Activated T-helper 1 cell treated with anti-CD3 and anti-CD28 coated beads, Interleukin-2, amount 50 U/mL, for 16 hours (primary cell): ENCODE measurements around the gene ACER3.
"Not testable (repeated sequence)": the region's sequence is repeated elsewhere in the genome, so short reads cannot be mapped to it uniquely, and the experiment has no call there.

Experiments
- DNase-seq, 2 donors: peaks; one replicate each; pipeline ENCODE4 v3.0.0-alpha.2; 2020; ENCODE audit warnings: low read depth in 1 of 2, low spot score in 1 of 2

The ACER3 gene

DNA sequence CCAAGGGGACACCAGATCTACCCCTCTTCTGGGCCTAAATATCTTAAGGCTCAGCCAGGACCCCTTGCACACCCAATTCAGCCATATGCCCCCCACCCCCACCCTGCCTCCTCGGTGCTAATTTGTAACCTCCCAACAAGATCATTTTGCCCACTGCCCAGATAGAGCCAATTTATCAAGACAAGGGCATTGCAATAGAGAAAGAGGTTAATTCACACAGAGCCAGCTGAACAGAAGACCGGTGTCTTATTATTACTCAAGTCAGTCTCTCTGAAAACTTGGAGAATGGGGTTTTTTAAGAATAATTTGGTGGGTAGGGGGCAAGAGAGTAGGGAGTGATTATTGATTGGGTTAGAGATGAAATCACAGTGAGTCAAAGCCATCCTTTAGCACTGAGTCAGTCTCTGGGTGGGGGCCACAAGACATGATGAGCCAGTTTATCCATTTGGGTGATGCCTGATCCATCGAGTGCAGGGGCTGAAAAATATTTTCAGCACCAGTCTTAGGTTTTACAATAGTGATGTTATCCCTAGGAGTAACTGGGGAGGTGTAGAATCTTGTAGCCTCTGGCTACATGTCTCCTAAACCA is 196.2 kb downstream of the ACER3 start:
- DNase-seq, result no peak

DNA sequence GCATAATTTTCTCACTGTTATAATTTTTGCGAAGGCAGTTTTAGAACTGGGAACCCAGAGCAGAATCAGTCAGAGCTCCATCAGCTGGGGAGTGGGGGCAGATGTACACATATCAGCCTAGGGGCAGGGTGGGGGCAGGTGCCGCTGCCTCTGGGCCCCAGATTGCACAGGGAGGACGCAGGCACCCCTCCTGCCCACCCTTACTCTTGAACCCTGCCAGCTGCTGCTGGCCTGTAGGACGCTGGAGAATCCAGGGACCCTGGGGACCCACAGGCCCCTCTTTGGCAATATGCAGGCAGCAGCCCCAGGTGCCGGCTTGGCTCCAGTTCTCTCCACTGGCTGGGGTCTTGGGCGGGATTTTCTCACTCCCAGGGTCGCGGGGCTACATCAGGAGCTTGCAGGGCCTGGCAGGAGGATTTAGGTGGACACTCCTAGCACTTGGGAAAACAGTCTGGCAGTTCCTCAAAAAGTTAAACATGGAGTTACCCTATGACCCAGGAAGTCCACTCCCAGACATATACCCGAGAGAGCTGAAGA is 197.3 kb downstream of the ACER3 start:
- DNase-seq, result no peak

DNA sequence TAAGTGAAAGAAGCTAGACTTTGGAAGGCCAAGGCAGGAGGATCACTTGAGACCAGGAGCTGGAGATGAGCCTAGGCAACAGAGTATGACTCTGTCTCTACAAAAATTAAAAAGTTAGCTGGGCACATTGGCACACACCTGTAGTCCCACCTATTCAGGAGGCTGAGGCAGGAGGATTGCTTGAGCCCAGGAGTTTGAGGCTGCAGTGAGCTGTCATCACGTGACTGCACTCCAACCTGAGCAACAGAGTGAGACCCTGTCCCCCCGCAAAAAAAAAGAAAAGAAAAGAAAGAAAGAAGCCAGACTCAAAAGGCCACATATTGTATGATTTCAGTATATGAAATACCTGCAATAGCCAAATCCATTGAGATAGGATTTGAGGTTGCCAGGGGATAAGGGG is 198.2 kb downstream of the ACER3 start:
- DNase-seq, result no peak

DNA sequence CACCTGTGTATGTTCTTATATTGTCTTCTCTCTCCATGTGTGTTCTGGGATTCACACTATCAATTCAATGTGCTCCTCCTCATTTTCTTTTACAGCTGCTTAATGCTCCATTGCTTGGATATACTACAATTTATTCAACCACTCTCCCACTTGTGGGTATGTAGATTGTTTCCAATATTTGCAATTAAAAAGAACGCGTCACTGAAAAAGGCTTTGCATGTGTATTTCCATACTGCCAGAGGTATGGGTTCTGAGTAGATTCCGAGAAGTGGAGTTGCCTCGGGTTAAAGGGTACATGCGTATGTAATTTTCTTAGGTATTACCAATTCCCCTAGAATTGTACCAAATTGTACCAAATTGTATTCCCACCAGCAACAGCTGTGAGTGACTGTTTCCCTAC is 199.1 kb downstream of the ACER3 start:
- DNase-seq, result no peak

DNA sequence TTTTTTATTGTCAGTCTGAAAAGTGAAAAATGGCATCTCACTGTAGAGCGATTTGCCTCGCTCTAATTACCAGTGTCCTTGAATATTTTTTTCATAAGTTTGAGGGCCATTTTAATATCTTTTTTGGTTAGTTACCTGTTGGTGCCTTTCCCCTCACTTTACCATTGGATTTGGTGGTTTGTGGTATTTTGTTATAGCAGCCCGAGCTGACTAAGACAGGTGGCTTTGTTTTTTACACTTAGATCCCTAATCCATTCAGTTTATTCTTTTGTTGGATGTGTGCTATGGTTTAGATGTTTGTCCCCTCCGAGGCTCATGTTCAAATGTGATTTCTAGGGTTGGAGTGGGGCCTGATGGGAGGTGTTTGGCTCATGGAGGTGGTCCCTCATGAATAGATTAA is 199.5 kb downstream of the ACER3 start:
- no peak for DNase-seq

DNA sequence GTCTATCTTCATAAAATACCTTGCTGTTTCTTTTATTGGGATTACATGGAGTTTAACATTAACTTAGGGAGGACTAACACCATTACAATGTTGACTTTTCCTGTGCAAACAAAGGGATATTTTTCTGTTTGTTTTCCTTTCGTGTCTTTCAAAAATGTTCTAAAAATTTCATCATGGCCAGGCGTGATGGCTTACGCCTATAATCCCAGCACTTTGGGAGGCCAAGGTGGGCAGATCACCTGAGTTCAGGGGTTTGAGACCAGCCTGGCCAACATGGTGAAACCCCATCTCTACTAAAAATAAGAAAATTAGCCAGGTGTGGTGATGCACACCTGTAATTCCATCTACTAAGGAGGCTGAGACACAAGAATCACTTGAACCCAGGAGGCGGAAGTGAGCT is 200.5 kb downstream of the ACER3 start:
- DNase-seq, result not testable (repeated sequence)

DNA sequence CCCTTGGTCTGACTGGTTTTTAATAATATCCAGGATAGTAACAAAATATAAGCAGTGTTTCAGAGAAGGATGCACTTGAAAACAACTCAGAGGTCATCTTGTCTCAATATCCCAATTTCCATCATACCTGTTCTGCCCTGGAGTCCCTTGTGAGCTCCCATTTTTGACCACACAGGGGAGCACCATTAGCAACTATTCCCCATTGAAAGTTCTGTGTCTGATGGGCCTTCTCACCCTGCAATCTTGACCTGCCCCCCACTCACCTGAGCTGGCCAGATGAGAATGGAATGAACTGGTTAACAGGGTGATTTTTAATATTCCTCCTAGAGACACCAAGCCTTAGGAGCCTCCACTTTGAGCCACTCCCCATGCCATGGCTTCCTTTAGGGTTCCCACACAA is 202.2 kb downstream of the ACER3 start:
- no peak for DNase-seq

DNA sequence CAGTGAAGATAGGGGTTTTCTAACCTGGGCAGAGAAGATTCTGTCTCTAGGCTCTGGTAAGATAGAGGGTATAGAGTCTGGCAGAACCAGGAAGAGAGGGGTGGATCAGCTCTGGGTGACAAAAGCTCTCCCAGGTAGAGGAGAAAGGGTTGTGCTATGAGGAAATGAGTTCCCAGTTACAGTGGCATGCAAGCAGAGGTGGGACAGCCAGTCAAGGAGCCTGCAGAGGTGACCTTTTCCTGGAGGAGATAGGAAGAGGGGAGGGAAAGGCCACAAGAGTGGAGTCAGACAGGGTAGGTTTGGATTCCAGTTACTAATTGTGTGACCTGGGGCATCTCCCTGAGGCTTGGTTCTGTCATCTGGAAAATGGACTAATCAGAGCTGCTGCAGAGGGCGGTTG is 202.7 kb downstream of the ACER3 start:
- no peak for DNase-seq

DNA sequence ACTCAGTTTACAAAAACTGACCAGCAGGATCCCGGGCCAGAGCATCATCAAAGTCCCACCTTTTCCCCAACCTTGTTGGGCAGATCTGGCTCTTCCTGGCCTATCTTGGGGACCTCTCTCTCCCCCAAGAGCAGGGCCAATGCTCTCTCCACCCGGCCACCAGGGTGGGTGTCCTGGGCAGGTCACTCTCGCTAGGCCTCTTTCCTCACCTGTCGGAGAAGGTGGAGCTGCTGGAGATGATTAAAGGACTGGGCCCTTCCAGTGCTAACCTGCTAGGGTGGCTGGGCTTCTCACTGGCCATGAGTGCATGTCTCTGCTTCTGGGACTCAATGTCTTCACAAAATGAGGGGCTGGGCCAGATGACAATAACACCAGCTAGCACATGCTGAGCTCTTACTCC is 203.1 kb downstream of the ACER3 start:
- DNase-seq, result no peak

DNA sequence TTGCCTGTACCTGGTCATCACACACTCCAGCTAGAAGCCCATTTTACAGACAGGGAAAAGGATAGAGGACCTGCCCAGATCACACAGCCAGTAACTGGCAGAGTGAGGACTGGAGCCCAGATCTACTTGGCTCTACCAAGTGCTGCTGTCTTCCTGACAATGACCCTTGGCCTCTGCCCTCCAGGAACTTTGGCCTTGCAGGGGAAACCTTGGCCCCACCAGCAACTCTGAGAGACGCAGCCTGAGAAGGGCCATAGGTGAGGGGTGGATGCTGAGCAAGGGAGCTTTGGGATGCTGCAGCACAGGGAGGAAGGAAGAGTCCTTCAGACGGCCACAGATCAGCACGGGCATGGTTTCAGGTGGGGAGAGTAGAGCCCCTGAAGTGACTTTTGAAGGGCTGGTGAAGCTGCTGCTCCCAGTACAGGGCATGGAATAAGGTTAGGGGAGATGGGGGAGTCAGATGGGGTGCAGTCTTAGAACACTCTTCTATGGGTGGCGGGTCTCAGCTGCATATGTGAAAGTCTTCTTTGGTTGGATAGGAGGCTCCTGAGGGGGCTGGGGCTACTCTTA is 204.0 kb downstream of the ACER3 start:
- DNase-seq, result no peak

DNA sequence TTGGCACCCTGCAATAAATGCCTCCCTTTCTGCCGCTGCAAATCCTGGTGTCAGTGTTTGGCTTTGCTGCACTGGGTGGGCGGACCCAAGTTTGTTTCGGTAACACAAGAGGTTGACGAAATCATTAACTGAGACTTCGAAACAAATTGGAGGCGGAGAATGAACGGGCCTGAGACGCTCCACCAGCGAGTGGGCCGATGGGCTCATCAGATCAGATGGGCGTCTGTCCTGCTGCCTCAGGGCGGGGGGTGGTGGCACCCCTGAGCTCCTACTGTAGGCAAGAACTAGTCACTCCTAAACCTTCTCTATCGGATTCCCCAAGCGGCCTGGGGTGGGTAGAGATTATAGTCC is 205.1 kb downstream of the ACER3 start:
- no peak for DNase-seq

DNA sequence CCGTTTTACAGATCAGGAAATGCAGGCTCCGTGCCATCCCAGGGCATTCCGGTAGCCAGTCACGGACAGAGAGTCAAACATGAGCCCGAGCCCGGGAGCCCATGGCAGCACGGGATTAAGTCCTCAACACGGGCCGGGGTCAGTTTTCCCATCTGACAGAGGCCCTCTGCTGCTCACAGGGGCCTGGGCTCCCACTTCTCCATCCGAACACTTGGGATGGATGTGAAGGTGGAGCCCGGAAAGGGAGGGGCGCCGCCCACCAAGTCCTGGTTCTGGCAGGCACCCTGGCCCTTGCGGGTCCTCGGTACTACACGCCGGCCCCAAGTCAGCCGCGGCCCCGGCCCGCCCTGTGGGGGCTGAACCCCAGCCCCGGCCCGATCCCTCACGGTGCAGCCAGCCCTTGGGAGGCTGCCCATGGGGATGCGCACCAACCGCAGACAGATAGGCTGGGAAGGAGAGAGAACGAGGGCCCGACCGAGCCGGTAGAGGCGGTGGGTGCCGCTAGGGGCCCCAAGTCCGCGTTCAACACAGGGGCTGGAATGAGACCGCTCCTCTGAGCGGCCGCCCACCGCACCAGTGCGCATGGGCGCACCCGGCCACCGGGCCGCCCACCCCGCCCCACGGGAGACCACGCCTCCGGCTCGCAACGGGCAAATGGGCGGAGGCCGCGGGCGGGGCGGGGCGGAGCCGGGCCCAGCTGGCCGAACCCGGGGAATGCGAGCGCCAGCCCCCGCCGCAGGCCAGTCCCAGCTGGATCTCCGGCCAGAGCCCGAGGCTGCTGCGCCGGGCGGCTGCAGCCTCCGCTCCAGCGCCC is 205.7 kb downstream of the ACER3 start, which contains the start of gene CAPN5:
Gene CAPN5, plus strand, starts transcription at position 743 of the 814 bp plus-strand sequence. CDS start 17,916 bp downstream, outside the sequence.
- peak; percentile 57 to 76 for DNase-seq

DNA sequence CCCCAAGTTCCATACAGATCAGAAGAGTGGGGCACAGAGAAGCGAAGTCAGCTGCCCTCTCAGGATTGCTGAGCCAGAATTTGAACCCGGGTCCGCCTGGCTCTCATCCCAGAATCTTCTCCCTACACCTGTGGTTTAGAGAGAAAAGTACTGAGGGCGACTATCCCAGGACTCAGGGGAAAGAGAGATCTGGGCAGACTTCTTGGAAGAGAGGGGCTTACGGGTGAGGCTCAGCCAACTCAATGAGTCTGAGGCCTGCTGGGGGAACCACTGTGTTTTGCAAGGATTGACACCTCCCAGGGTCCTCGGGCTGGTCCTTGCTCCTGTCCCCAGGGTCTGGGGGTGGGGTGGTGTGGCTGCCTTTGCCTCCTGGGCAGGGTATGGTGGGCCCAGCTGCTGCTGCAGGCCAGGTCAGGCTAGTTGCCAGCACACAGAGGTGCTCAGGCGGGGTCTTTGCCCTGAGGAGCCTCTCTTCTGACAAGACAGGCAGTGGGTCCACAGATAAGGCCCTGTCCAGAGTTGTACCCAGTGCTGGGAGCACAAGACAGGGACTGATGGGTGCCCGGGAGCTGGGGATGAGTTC is 207.2 kb downstream of the ACER3 start:
- no peak for DNase-seq

DNA sequence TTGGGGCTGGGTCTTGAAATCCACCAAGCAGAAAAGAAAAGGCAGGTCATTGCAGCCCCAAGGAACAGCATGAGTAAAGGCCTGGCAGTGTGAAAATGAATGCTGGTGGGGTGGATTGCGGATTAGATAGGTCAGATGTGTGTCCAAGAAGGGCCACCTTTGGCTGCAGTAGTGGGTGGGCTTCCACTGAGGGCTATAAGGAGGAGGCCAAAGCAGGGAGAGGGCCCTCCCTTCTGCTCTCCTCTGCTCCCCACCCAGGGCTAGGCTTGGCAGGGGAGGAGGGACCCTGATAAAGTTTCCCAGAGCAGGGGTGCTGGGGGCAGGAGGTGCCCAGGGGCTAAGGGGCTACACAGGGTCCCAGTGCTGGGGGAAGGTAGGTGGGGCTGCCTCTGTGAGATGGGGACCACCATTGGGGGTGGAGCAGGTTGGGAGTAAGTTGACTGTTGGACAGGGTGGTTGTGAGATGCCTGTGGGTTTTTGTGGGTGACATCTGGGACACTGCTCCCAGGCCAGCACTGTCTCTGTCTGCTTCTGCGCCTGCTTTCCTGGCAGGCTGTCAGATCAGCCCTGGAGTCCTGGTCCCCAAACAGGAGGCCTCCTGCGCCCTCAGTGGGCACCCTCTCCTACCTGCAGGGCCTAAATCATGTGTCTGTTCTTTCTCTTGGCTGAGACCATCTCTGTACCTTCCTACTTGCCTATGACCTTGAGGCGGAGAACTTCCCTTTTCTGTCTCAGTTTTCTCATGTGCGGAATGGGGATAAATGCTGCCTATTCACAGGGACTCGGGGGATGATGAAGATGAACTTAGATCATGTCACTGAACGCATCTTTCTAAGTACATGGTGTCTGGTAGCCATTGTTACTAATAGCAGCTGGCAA is 208.0 kb downstream of the ACER3 start:
- no peak for DNase-seq

DNA sequence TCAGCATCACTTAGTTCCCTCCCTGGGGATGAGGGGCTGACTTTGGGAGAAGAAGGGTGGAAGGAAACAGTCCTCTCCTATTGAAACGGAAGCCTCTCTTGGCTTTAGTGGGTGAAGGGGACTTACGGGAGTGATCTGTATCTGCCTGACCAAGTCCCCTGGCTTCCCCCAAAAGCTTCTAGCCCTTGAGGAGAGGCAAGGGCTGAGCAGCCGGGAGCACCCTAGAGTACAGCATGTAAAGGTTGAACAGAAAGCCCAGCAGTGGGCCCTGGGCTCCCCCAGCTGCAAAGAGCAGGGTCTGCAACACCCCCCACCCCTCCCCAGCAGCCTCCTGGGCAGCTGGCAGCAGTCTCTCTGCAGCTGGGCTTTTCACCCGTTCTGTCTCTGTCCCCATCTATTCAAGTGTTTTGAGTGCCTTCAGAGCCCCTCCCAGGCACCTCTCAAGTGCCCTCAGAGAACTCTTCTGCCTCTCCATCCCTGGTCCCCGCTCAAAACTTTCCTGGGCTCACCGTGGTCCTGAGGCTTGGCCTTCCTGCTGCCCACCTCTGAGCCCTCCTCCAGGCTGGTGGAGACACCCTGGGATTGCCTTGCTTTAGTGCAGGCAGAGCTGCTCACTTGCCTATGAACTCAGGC is 208.7 kb downstream of the ACER3 start:
- no peak for DNase-seq

DNA sequence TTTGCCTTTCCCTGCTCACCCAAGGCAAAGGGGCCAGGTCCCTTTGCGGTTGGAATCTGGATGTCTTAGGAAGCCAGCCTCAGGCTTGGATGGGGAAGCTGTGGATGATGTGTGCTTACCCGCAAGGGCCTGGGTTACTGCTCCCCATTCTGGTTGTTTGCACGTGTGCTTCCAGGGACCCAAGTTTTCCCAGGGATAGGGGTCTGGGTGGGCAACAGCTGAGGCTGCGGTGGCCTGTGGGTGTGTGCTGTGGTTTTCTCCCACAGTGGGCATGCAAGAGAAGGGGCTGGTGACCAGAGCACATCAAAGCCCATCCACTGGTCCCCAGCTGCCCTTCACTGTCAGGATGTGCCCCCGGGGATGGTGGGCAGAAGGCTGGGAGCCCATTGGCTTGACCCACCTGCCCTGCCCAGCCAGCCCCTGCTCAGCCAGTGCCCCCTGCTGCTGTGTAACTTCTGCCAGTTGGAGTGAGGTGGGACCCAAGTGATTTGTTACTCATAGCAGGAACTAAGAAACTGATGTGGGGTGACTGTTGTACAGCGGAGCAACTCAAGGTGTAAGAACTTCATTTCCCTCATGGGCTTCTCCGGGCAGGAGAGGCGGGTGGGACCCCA is 209.4 kb downstream of the ACER3 start:
- no peak for DNase-seq

DNA sequence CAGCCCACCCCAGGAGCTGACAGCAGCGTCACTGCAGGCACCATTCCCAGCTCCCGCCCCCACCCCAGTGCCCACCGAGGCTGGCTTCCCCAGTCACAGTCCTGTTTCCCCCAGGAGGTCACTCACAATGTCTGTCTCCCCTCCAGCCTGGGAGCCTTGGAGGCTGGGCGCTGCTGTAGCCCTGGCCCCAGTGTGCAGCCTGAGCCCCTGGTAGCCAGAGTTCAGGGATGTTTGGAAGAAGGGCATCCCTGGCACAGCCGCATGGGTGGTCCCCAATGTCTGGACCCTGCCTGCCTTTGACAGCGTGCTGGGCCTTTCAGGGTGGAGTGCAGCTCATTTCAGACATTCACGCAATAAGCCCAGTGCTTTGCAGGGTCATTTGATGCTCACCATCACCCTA is 210.4 kb downstream of the ACER3 start:
- no peak for DNase-seq

DNA sequence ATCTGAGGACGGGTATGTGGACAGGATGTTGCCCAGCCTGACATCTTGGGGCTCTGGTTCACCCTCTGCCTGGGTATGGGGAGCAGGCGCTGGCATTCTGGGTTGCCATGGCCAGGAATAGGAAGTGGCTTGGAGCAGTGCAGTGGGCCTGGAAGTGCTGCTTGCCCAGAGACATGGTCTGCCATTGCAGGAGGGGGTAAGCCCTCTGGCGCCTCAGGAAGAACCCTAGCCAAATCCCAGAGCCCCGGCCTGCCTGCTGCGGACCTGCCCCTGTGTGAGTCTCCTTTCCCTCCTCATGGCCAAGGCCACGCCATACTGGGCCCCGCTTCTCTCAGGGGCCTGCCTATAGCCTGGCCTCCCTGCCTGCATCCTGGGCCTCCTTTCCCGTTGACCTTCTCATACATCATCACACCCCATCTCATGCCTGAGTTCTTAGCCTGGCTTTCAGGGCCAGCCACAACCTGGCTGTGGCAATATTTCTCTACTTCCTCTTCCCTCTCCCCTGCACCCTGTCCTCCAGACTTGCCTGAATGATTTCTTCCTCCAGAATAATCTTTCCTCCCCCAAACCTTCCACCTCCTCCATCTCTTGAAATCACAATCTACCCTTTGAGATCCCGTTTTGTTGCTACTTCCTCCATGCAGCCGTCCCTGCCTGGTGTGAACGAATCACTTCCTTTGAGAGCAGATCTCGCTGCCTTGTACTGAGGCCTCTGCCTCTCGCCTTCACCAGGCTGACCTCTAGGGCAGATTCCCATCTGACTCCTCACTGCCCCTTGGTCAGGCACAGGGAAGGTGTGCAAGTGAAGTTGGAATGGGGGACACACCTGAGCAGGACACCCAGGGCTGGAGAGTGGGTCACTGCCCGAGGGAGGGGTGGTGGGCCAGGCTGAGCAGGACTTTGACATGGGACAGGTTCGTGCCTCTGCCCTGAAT is 211.2 kb downstream of the ACER3 start:
- no peak for DNase-seq

DNA sequence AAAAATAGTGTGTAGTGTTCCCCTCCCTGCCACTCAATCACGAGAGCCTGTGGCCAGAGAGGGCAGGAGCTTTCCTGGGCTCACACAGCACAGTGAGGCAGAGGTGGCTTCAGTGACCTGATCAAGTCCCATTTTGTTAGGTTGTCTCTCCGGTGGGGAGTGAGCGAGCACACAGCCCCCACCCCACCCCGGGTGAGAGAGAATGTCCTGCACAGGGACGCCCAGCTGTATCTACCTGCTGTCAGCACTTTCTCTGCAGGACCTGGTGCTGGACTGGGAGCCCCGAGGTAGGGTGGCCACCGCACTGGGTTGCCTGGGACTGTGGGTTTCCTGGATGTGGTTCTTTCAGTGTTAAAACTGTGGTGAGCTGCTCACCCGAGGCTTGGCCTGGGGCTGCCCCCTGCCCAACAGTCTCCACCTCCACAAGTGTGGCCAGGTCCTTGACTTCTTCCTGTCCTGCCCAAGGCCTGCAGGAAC is 212.2 kb downstream of the ACER3 start:
- DNase-seq, result no peak
